ENCODE results near the gene MYH15. TPM values are rescaled to one million over a fixed set of nuclear protein-coding genes. Genes with fewer than 3 reads are reported as not detected.

The MYH15 gene
- total and polyA plus RNA-seq, 2 of the 8 experiments (the other 6 are each of a cell fraction or from before 2014, with no cell fraction given), result under 0.01 TPM; not detected in 1

GRCh38 chr3:108546692-108547091 is 36.3 kb upstream of the MYH15 start:
- no peak overlapping the region for H3K4ac ChIP-seq (replicated peaks; ENCODE audit: insufficient read length, low read depth, low read length)
- DNase-seq (ENCODE audit: low read depth in 1 of 2, low spot score in 2 of 2) (no peak), FAIRE-seq (no peak)
- no peak overlapping the region for H3K4me2 ChIP-seq (ENCODE audit: insufficient read depth in 1 of 2, low read depth in 2 of 2, low read length in 2 of 2)
- no peak overlapping the region for H3K4me3 ChIP-seq (ENCODE audit: extremely low read depth in 1 of 4, insufficient read depth in 2 of 4, low read depth in 3 of 4, low read length in 4 of 4)
- H3K9ac ChIP-seq (replicated peaks in 1 of 4; ENCODE audit: extremely low read depth in 1 of 4, low read depth in 3 of 4, low read length in 3 of 4), result no peak overlapping the region
- 93% methylated on average over 3 of the region's 3 CpGs; no CpG with 5 or more reads in 1 of the 2 experiments for WGBS, 2 experiments (ENCODE audit: extremely low coverage in 1 of 2, insufficient coverage in 1 of 2, insufficient read length in 1 of 2, insufficient replicate concordance in 2 of 2, low coverage in 1 of 2, low lambda C conversion rate in 2 of 2, missing lambda C conversion rate in 1 of 2)
- H3K14ac ChIP-seq (ENCODE audit: insufficient read length), result no peak overlapping the region
- CTCF ChIA-PET (ENCODE audit: partially characterized antibody), result interaction anchor here (0.6 kb wide), 1 partner anchor 609 kb away, joined by 3 read pairs; no protein-coding TSS in a partner anchor
- no peak overlapping the region for H2BK15ac ChIP-seq (ENCODE audit: low read length)
- H3K4me1 ChIP-seq (replicated peaks in 1 of 4; ENCODE audit: control insufficient read depth in 3 of 4, insufficient read depth in 4 of 4, low read length in 3 of 4), result no peaks in the 10 kb centered on the region
- no peak overlapping the region for H4K91ac ChIP-seq (replicated peaks; ENCODE audit: insufficient read length, low read length)
- H2BK120ac ChIP-seq (replicated peaks; ENCODE audit: low read depth, low read length), result no peak overlapping the region
- no peak overlapping the region for H3K56ac ChIP-seq (replicated peaks; ENCODE audit: insufficient read length, low read depth, low read length)
- 0 out of 4 replicates have a peak, but pooled peaks cover 0 to 7% of the 10 kb centered on the region in 2 experiments for H3K9me3 ChIP-seq (ENCODE audit: insufficient read depth in 2 of 2, low read depth in 1 of 2, low read length in 1 of 2)
- H3K18ac ChIP-seq (ENCODE audit: extremely low read depth, low read length), result no peak overlapping the region
- no peak overlapping the region for H2AFZ ChIP-seq (ENCODE audit: low read length)
- H2BK12ac ChIP-seq (ENCODE audit: low read depth, low read length), result no peak overlapping the region
- H4K8ac ChIP-seq (ENCODE audit: extremely low read depth, insufficient read depth, low read length), result no peak overlapping the region
- H4K5ac ChIP-seq (ENCODE audit: insufficient read length, low read depth, low read length), result no peak overlapping the region
- H2AK5ac ChIP-seq (ENCODE audit: low read depth, low read length), result no peak overlapping the region
- H3K23ac ChIP-seq (ENCODE audit: insufficient read length), result no peak overlapping the region
- no peak overlapping the region for H3K27ac ChIP-seq (ENCODE audit: low read depth, low read length)
- H3K27me3 ChIP-seq (replicated peaks in 1 of 4; ENCODE audit: control insufficient read depth in 3 of 4, extremely low read depth in 1 of 4, insufficient read depth in 3 of 4, low read length in 3 of 4), result no peaks in the 10 kb centered on the region
- no peaks in the 10 kb centered on the region for H3K79me2 ChIP-seq (ENCODE audit: control insufficient read depth in 1 of 2, insufficient read depth in 2 of 2, low read length in 2 of 2)
- POLR2A ChIA-PET (ENCODE audit: partially characterized antibody), result interaction anchor here (1.5 kb wide), 1 partner anchor 10 kb away, joined by 8 read pairs; no protein-coding TSS in a partner anchor
- no peak overlapping the region for H2BK5ac ChIP-seq (ENCODE audit: low read depth, low read length)
- H2BK20ac ChIP-seq (ENCODE audit: low read length), result no peak overlapping the region
- no peaks in the 10 kb centered on the region for H3K23me2 ChIP-seq (ENCODE audit: low read depth, low read length)
- H4K20me1 ChIP-seq (replicated peaks in 1 of 2; ENCODE audit: control insufficient read depth in 1 of 2, insufficient read depth in 2 of 2, low read length in 2 of 2), result no peaks in the 10 kb centered on the region
- H3K79me1 ChIP-seq (ENCODE audit: low read depth, low read length), result no peaks in the 10 kb centered on the region
- H3K36me3 ChIP-seq (ENCODE audit: control insufficient read depth in 2 of 4, insufficient read depth in 4 of 4, low read length in 3 of 4), result peaks cover 0 to 47% (median 11%) of the 10 kb centered on the region in 4 experiments
- no peak for TF ChIP-seq CBX5 (IDR thresholded peaks at IDR 0.05; ENCODE audit: low read depth, low read length)
- TF ChIP-seq USF2 (IDR thresholded peaks at IDR 0.05; ENCODE audit: low read length), result no peak
- no peak for TF ChIP-seq SIN3A (conservative IDR thresholded peaks at IDR 0.05 in 1 of 2, IDR thresholded peaks at IDR 0.05 in 1 of 2; ENCODE audit: low read depth in 1 of 2, low read length in 2 of 2)
- no peak for TF ChIP-seq TCF12 (IDR thresholded peaks at IDR 0.05; ENCODE audit: low read depth, low read length)
- no peak for TF ChIP-seq MAX (IDR thresholded peaks at IDR 0.05)
- no peak for TF ChIP-seq CTCF (IDR thresholded peaks at IDR 0.05; ENCODE audit: control extremely low read depth in 1 of 3, insufficient read depth in 1 of 3, low read depth in 1 of 3, low read length in 3 of 3)
- no peak for TF ChIP-seq HDAC6 (IDR thresholded peaks at IDR 0.05; ENCODE audit: low read depth, low read length)
- TF ChIP-seq BACH1 (IDR thresholded peaks at IDR 0.05; ENCODE audit: low read length), result no peak
- TF ChIP-seq SP4 (IDR thresholded peaks at IDR 0.05; ENCODE audit: low read length), result no peak
- no peak for TF ChIP-seq PHF8 (conservative IDR thresholded peaks at IDR 0.05; ENCODE audit: low read depth, low read length)
